ENCODE data around the gene LCN1. TPM values are rescaled to one million over a fixed set of nuclear protein-coding genes. Genes with fewer than 3 reads are reported as not detected.

The LCN1 gene
- total RNA-seq, 1 experiment from 2014 or later, result not detected

GRCh38 chr9:135566552-135566951 lies 45.3 kb downstream of the LCN1 start:
- DNase-seq, result no peak
- H2AFZ ChIP-seq (ENCODE audit: low read length), result no peak overlapping the region
- H3K27ac ChIP-seq (ENCODE audit: low read length), result no peak overlapping the region
- peaks cover 15% of the 10 kb centered on the region; the same call in 1 of the 2 replicates for H3K27me3 ChIP-seq (ENCODE audit: low read length)
- H3K4me1 ChIP-seq (ENCODE audit: insufficient read depth, low read length), result no peaks in the 10 kb centered on the region; the same call in 1 of the 2 replicates
- TF ChIP-seq CTCF (conservative IDR thresholded peaks at IDR 0.05; ENCODE audit: low read depth, low read length), result no peak
- no peak for TF ChIP-seq EZH2phosphoT487 (IDR thresholded peaks at IDR 0.05; ENCODE audit: borderline replicate concordance, low read length)
- no peak for TF ChIP-seq EZH2 (IDR thresholded peaks at IDR 0.05; ENCODE audit: low read length, unreplicated experiment)
- H3K36me3 ChIP-seq (ENCODE audit: low read depth, low read length), result no peaks in the 10 kb centered on the region; the same call in 1 of the 2 replicates
- H3K9me3 ChIP-seq (ENCODE audit: low read length), result no peaks in the 10 kb centered on the region
- H3K79me2 ChIP-seq (ENCODE audit: low read length), result no peaks in the 10 kb centered on the region
- CTCF ChIA-PET, result no interaction called here
- no peaks in the 10 kb centered on the region for H4K20me1 ChIP-seq (ENCODE audit: low read length)
- BruUV-seq (replicated peaks), result no TSS peak
- H3F3A ChIP-seq (ENCODE audit: low read length, unreplicated experiment), result no peaks in the 10 kb centered on the region
- no peaks in the 10 kb centered on the region for H3K9me2 ChIP-seq (replicated peaks; ENCODE audit: low read length)
- ATAC-seq, result no peak
- H3K4me2 ChIP-seq (ENCODE audit: low read length), result no peak overlapping the region
- H3K4me3 ChIP-seq (ENCODE audit: low read length), result no peak overlapping the region
- POLR2A ChIA-PET (ENCODE audit: unreplicated experiment), result interaction anchor here (0.6 kb wide), 1 partner anchor 13 kb away, joined by 7 read pairs; no protein-coding TSS in a partner anchor
- intact Hi-C loops (cut with micrococcal nuclease), result no loop called here
- no peak overlapping the region for H3K9ac ChIP-seq (ENCODE audit: low read length)

GRCh38 chr9:135567311-135567710 lies 46.1 kb downstream of the LCN1 start:
- H3K27ac ChIP-seq (ENCODE audit: low read length), result no peak overlapping the region
- intact Hi-C loops (cut with micrococcal nuclease), result no loop called here
- no peak overlapping the region for H3K4me2 ChIP-seq (ENCODE audit: low read length)
- no peaks in the 10 kb centered on the region for H4K20me1 ChIP-seq (ENCODE audit: low read length)
- BruUV-seq (replicated peaks), result no TSS peak
- no peak overlapping the region for H2AFZ ChIP-seq (ENCODE audit: low read length)
- ChIA-PET CTCF (no interaction called here), POLR2A (ENCODE audit: unreplicated experiment) (no interaction called here)
- no peak overlapping the region for H3K4me3 ChIP-seq (ENCODE audit: low read length)
- no peaks in the 10 kb centered on the region; the same call in 1 of the 2 replicates for H3K4me1 ChIP-seq (ENCODE audit: insufficient read depth, low read length)
- no peaks in the 10 kb centered on the region for H3F3A ChIP-seq (ENCODE audit: low read length, unreplicated experiment)
- no peaks in the 10 kb centered on the region for H3K9me2 ChIP-seq (replicated peaks; ENCODE audit: low read length)
- H3K9ac ChIP-seq (ENCODE audit: low read length), result no peak overlapping the region
- peaks cover 15% of the 10 kb centered on the region; the same call in 1 of the 2 replicates for H3K27me3 ChIP-seq (ENCODE audit: low read length)
- no peak for ATAC-seq
- no peaks in the 10 kb centered on the region; the same call in 1 of the 2 replicates for H3K36me3 ChIP-seq (ENCODE audit: low read depth, low read length)
- TF ChIP-seq EZH2phosphoT487 (IDR thresholded peaks at IDR 0.05; ENCODE audit: borderline replicate concordance, low read length) (no peak), CTCF (conservative IDR thresholded peaks at IDR 0.05; ENCODE audit: low read depth, low read length) (no peak), EZH2 (IDR thresholded peaks at IDR 0.05; ENCODE audit: low read length, unreplicated experiment) (no peak)
- H3K79me2 ChIP-seq (ENCODE audit: low read length), result no peaks in the 10 kb centered on the region
- DNase-seq, result no peak
- no peaks in the 10 kb centered on the region for H3K9me3 ChIP-seq (ENCODE audit: low read length)

GRCh38 chr9:135568026-135568425 lies 46.8 kb downstream of the LCN1 start:
- H3K4me3 ChIP-seq (ENCODE audit: low read length), result no peak overlapping the region
- H3K27ac ChIP-seq (ENCODE audit: low read length), result no peak overlapping the region
- no peaks in the 10 kb centered on the region; the same call in 1 of the 2 replicates for H3K36me3 ChIP-seq (ENCODE audit: low read depth, low read length)
- BruUV-seq (replicated peaks), result no TSS peak
- no peaks in the 10 kb centered on the region for H3K9me3 ChIP-seq (ENCODE audit: low read length)
- H3K27me3 ChIP-seq (ENCODE audit: low read length), result peaks cover 15% of the 10 kb centered on the region; the same call in 1 of the 2 replicates
- no peaks in the 10 kb centered on the region for H3F3A ChIP-seq (ENCODE audit: low read length, unreplicated experiment)
- ATAC-seq (no peak), DNase-seq (no peak)
- H4K20me1 ChIP-seq (ENCODE audit: low read length), result no peaks in the 10 kb centered on the region
- CTCF ChIA-PET, result interaction anchor here (0.6 kb wide), 1 partner anchor 11 kb away, joined by 3 read pairs; no protein-coding TSS in a partner anchor
- intact Hi-C loops (cut with micrococcal nuclease), result no loop called here
- no peak overlapping the region for H3K4me2 ChIP-seq (ENCODE audit: low read length)
- POLR2A ChIA-PET (ENCODE audit: unreplicated experiment), result no interaction called here
- H3K4me1 ChIP-seq (ENCODE audit: insufficient read depth, low read length), result no peaks in the 10 kb centered on the region
- no peaks in the 10 kb centered on the region for H3K79me2 ChIP-seq (ENCODE audit: low read length)
- H2AFZ ChIP-seq (ENCODE audit: low read length), result no peak overlapping the region
- TF ChIP-seq CTCF (conservative IDR thresholded peaks at IDR 0.05; ENCODE audit: low read depth, low read length) (no peak), EZH2 (IDR thresholded peaks at IDR 0.05; ENCODE audit: low read length, unreplicated experiment) (no peak), EZH2phosphoT487 (IDR thresholded peaks at IDR 0.05; ENCODE audit: borderline replicate concordance, low read length) (no peak)
- H3K9ac ChIP-seq (ENCODE audit: low read length), result no peak overlapping the region
- no peaks in the 10 kb centered on the region for H3K9me2 ChIP-seq (replicated peaks; ENCODE audit: low read length)

Measured in PC-3 (cell line).